GM19043 (cell line): Measurements from ENCODE around the gene TTLL7.
"Not testable (repeated sequence)": the region's sequence is repeated elsewhere in the genome, so short reads cannot be mapped to it uniquely, and the experiment has no call there.

ENCODE experiments used
- ATAC-seq: cut with Tn5 transposase; IDR thresholded peaks from one replicate; pipeline ENCODE4 v1.9.1; 2021; ENCODE audit warnings: low read depth; ENCODE audit not compliant: unreplicated experiment

Gene TTLL7

GRCh38 chr1:83996191-83996590, 2.7 kb downstream of the TTLL7 start:
- no peak for ATAC-seq

- ATAC-seq: no peak
These were observed 3.3 kb downstream of the TTLL7 start for GRCh38 chr1:83995649-83996048.

GRCh38 chr1:83994111-83994510, 4.8 kb downstream of the TTLL7 start:
- ATAC-seq: no peak

DNA sequence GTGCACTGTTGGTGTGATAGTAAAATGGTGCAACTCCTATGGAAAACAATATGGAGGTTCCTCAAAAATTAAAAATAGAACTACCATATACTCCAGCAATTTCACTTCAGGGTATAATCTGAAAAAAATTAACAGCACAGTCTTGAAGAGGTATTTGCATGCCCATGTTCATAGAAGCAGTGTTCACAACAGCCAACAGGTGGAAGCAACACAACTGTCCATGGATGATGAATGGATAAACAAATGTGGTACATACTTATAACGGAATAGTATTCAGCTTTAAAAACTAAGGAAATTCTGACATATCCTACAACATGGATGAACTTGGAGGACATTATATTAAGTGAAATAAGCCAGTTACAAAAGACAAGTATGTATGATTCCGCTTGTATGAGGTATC, 8.2 kb downstream of the TTLL7 start:
- ATAC-seq: no peak

GRCh38 chr1:83985048-83985447, 13.9 kb downstream of the TTLL7 start:
- no peak for ATAC-seq

- ATAC-seq: not testable (repeated sequence)
These were observed 15.0 kb downstream of the TTLL7 start for GRCh38 chr1:83983918-83984317.

- ATAC-seq: no peak
These were observed 20.9 kb downstream of the TTLL7 start for GRCh38 chr1:83978056-83978455.

DNA sequence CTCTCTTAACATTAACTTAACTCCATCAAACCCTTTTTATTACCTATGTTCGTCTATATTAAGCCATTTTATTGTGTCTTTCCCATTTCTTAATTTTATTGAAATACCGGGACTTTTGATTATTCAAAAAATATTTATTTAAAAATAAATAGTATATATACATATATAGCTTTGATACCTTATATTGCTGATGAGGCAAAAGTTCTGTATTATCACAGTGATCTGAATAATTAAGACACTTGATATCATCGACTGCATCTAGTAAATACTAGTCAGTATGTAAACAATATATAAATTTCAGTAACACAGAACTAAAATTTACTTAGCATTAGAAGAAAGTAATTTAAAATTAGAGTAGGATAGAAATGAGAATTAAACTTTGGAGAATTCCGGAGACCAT, 22.0 kb downstream of the TTLL7 start:
- ATAC-seq: no peak

DNA sequence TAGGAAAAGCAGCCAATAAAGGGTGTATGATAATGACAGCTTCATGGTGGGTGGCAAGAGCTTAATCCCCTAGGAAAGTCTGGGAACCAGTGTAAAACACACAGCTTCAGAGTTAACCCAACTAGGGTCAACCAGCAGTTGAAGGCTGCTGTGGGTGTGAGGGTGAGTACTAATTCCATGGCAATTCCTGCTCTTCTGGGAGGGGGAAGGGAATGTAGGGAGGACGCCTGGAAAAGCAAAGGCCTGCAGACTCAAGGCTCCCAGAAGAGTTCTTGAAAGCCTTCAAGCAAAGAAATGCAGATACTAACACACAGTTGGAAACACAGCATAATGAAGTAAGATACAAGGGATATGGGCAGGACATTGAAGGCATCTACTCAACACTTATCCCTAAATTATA, 28.1 kb downstream of the TTLL7 start:
- ATAC-seq: no peak

- no peak for ATAC-seq
These were observed 28.8 kb downstream of the TTLL7 start for GRCh38 chr1:83970114-83970513.

DNA sequence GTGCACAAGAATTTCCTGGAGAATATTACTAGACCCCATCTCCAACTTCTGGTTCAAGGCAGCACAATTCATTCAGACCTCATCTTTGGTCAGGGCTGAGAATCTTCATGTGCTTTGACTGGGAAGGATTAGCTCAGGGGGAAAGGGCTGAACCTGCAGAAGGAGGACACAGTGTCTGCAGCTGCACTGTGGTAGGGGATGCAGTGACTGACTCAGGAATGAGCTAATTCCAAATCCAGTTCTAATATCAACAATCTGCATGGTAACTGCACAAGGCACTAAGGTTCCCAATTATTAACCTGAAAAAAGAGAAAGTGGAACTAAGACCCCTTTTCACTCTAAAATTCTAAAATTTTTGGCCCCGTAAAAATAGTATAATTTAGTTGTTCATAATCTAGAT, 31.6 kb downstream of the TTLL7 start:
- ATAC-seq: no peak

DNA sequence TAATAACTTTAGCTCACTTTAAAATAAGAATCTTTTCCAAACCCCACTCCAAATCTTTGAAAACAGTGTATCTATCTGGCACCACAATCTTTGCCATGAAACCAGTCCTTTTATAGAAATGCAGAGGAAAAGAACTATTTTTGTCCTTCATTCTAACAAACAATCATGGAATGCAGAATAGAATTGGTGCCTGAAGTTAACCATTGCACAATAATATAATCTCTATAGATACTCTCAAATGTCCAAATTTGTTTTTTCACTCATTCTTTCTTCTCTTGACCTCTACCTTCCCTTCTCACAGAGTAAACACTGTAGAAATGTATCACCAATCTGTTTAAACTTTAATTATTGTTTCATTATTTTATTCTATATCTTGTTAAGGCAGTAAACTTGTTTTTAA, 34.8 kb downstream of the TTLL7 start:
- no peak for ATAC-seq

DNA sequence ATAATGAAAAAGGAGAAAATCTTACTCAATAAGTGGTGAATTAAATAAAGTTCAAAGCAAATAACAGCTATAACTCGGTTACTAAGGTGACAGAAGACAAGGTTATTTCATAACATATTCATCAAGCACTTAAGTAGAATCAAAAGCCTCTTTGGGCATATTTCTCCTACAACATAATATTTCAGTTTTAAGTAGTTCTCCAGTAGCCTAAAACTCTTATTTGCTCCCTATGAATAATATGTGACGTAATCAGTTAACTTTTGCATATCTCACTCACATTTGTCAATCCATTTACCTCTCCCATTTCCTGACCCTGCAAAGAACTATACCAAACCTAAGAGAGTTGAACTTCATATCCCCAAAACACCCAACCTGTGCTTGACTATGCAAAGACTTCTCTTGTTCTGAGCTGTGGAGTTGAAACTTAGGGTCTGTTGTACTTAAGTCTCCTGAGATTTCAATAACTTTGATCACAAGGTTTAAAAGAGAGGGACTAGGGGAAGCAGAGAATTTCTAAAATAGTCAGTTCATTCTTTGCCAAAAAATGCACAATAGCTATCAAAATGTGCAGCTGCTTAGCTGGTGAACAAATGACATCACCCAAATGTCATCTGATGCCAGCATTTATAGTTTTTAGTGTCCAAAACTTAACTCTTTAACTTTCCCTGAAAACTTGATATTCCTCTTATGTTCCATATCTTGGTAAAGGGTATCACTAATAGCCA, 37.2 kb downstream of the TTLL7 start:
- ATAC-seq: no peak

DNA sequence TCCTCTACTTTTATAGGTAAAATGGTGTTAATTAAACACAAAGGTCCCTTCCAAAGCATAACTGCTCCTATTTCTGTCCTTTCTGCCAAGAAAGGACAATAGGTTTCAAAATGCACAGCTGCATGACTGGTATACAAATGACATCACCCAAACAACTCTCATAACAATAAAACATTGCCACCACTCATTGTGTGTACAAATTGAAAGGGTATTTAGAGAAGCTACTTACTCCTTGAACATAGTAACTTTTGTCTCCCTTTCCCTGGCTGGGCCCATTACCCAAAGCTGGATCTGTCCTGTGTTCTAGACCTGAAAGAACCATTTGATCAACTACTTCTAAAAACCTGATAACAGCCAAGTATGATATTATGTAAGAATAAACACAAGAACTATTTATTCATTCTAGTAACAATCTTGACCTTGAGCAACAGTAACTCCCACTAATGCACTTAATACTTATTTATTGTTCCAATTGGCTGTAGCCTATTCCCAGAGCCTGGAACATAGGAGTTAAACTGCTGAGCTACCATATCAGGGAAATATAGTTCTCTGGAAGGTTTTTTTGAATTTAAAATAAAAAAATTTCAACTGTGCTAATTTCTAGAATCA, 38.2 kb downstream of the TTLL7 start:
- no peak for ATAC-seq

DNA sequence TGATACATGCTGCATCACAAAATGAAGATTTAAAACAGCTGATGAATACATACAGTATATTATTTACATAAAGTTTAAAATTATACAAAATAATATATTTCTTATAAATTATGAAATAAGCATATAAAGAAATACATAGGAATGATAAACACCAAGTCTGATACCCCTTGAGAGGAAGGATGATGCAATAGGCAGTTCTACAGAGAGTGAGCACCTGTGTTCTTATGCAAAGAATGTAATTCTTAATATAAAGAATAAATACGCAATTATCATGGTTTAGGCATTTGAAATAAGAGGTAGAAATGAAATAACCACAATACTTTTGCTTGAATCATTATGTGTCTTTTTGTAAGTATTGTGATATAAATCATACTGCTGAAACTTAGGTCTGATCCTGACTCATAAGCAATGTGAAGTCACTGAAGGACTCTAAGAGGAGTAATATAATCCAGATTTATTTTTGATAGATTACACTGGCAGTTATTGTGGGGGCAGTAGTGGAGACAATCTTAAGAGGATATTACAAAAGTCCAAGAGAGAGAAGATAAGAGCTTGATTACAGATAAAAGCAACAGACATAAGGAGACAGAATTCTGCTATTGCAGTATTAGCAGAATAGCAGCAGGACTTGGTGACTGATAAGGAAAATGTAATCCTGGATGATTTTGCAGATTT, 39.0 kb downstream of the TTLL7 start:
- no peak for ATAC-seq

DNA sequence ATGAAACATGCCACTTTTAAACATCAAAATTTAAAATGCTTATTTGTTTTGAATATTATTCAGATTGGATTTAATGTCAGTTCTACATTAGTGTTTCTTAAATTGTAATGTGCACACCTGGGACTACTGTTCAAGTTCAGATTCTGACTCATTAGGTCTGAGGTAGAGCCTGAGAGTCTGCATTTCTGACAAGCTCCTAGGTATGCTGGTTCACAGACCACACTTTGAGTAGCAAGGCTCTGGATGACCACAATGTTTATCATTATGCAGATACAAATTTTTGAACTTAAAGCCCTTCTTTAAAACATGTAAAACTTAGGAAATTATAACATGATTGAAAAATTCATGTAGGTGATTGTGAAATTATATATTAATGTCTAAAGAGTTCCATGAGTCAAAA, 40.2 kb downstream of the TTLL7 start:
- ATAC-seq: no peak

DNA sequence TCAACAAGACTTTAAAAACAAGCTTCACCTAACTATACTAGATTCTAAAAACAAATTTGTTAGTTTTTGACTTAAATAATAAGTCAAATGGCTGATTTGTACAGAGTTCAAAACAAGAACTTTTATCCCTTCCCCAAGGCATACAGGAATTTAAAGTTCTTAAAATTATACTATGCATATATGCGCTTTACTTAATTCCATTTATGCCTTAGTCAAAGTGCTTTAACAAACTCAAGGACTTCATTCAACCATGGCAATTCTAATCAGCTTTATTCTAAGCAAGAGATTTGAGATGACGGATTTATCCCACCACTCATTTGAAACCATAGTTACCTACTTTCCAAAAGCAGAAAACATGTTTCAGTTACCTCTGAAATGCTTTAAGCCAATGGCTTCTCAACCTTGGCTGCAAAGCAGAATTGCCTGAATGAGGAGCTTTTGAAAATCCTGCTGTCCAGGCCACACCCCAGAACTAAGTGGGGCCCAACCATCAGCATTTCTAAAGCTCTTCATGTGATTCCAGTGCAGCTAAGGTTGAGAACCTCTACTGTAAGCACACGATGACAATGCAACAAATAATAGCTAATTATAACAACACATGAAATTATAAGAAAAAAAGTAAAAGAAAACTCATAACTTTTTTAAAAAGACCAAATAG, 44.6 kb downstream of the TTLL7 start:
- no peak for ATAC-seq

GRCh38 chr1:83950106-83950661, 48.7 kb downstream of the TTLL7 start:
- ATAC-seq: no peak

GRCh38 chr1:83942914-83943313, 56.0 kb downstream of the TTLL7 start:
- ATAC-seq: no peak

DNA sequence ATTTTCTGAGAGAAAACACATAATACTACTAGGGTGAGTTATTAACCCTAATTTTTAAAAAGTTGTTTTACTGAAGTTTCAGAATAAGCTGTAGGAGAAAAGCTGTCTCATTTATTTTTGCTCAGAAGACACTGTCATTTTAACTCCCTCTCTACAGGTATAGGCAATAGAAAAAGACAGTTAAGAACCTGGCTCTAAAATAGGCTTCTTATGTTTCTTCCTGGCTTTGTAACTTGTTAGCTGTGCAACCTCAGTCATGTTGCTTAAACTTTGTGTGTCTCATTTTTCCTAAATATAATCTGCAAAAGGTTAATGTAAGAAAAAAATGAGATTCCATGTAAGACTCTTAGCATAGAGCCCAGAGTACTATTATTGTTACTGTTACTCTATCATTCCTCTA, 64.4 kb downstream of the TTLL7 start:
- no peak for ATAC-seq

GRCh38 chr1:83932693-83933092, 66.2 kb downstream of the TTLL7 start:
- no peak for ATAC-seq
